NCI-H187 treated with DMSO at 0.1 percent for 48 hours (cell line): ENCODE results near the gene SUSD3.
A peak's percentile ranks its signal among the peaks of the same experiment; 100 is the strongest.
"Not testable (repeated sequence)": the region's sequence is repeated elsewhere in the genome, so short reads cannot be mapped to it uniquely, and the experiment has no call there.

Source experiments
- DNase-seq: peaks from one replicate; lab custom pipeline; 2025; lab: John Stamatoyannopoulos, UW

The SUSD3 gene

DNA sequence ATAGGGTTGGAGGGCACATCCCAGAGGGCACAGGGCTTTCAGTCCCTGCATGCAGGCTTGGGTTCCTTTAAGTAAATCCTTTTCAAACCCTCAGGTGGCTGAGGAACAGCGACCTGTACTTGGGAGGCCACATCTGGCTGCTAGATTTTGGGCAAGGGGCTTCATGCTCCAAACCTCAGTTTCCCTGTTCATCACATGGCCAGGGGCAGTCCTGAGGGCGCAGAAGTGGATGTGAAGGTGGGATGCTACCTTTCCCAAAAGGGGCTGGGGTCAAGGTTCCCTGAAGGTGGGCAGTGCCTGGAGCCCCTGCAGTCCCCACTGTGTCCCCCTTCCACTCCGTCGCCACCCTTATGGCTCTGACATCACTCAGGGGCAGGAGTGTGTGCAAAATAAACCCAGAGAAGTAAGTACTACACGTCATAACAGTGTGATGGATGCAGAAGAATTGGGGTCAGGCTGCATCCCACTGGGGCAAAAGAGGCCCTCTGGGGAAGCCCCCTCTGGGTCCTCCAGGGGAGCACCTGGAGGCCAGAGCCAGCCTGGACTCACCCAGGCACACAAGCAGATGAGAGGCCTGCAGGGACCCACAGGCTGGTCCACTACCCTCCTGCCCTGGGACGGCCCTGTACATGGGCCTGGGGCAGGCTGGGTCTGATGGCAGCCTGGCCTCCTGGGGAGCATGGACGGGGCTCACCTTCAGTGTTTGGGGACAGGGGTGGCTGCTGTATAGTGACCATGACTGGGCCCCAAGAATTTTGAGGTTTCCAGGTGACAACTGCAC is 35.6 kb downstream of the SUSD3 start:
- no peak for DNase-seq

DNA sequence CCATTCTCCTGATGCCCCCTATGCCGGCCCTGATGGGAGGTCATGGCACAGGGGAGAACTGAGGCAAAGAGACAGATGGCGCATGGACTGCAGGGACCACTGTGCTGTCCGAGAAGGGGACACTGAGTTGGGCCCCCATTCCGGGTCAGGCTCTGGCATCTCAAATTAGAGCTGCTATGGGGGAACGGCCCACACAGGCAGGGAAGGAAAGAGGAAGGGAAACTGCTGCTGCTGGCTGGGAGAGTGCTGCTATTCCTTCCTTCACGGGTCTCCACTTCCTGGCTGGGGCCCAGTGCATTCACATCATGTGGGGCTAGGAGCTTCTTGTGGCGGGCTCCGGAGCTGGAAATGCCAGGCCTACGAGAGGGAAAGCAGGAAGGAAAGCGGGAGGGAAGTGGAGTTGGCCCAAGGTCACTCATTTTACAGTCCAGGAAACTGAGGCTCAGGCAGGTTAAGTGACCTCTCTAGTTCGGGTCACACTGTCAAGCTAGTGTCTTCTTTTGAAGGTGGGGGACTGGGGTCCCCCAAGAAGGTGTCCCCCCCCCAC is 36.2 kb downstream of the SUSD3 start:
- DNase-seq: no peak

DNA sequence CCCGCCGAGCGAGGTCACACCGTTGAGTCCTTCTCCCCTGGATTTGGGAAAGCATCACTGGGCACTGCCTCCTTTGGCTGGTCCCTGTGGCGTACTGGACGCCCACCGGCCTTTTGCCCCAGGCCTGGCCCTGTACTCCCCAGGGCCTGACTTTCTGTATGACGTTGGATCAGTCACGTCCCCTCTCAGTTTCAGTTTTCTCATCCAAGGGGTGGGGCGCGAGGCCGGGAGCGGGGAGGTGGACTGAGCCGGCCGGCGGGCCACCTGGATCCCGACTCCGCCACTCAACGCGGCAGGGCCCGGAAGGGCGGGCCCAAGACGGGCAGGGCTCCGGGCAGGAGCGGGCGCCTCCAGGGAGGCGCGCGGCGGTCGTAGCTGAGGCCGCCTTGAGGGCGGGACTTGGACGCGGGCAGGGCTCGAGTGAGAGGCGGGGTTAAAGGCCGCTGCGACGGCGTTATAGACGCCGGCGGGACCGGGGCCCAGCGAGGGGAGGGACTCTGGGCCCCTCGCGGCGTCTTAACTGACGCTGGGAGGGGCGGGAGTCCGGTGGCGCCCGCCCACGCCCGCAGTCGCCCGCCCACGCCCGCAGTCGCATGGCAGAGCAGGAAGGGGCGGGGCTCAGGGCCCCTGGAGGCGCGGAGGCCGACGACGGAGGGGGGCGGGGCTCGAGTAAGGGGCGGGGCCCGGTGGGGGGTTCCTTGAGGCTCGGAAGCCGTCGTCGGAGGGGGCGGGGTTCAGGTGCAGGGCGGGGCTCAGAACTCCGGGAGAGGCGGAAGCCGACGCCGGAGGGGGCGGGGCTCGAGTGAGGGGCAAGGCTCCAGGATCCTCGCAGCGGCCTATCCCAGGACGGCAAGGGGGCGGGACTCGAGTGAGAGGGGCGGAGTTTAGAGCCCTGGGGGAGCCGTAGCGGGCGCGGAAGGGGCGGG is 37.0 kb downstream of the SUSD3 start:
- peak; percentile 83 for DNase-seq

DNA sequence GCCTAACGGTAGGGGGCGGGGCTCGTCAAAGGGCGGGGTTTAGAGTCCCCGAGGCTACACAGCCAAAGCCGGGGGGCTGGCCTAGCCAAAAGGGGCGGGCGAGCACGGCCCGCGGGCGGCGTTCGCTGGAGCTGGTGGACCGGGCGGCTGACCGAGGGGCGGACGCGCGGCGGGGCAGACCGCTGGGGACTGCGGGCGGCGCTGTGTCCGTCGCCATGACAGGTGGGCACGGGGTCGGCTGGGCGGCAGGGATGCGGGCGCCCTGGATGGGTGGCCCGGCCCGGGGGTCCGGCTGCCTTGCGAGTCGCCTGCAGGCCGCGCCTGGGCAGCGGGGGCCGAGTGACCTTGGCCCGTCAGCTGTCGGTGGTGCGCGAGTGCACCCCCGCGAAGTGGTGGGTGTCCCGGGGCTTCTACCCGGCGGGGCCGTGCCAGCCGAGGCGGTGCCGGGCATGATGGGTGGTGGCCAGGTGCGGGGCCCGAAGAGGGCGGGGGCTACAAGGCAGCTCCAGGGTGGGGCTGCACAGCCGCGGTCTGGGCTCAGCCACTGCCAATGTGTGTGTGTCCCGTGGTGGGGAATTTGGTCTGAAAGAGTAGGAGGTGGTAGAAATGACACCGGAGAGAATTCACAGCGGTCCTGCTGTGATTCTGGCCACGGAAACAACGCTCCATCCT is 37.8 kb downstream of the SUSD3 start, which contains the start of gene CARD19:
TSS of gene CARD19 (plus strand) at position 87 of the 672 bp plus-strand sequence. CDS start at position 216, 129 bp downstream.
- no peak for DNase-seq

DNA sequence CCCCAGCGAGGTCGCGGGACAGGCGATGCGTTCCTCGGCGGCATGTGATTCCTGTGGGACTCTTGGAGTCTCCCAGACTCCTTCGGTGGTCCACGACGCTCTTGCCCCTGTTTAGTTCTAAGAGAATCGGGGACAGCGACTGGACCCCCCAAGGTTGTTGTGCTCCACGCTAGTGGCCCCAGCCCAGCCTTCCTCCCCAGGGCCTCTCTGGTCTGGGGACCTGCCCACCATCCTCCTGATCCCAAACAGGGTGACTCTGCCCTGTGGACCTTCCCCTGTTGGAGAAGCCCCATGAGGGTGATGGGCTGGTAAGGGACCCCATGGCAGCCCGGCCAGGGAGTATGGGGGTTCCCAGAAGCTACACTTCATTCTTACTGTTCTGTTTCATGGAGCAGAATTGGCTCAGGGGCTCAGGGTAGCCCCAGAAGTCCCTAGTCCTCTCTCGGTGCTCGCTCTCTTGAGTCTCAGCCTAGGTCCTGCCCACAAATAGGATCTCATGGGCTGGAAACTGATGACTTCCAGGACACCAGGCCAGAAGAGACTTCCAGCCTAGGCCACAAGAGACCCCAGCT is 38.4 kb downstream of the SUSD3 start:
- no peak for DNase-seq

DNA sequence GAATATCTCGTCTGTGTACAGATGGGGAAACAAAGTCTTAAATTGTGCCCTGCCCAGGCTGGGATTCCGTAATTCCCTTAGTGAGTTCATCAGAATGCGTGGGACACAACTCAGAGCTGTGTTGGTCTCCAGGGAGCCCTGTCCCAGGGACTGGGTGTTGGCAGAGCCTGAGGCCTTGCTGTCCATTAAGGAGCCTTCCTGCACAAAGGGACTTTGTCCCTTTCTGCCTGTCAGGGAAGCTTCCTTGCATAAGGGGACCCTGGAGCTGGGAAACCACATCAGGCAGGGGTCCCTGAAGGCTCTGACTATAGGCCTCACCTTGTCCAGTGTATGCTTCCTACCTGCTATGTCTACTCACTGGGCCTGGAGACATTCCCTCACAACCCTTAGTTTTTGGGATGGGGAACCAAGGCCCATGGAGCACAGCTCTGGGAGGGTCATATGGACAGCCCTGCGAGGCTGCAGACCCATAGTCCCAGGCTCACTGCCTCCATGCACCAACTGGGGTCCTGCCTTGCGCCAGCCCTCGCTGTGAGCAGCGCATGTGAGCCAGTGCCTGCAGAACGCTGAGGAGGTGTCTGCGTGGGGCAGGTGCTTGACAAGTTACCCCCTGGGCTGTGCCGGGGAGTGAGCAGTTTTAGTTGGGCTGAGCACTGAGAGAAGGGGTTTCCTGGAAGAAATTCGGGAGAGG is 39.2 kb downstream of the SUSD3 start:
- no peak for DNase-seq

DNA sequence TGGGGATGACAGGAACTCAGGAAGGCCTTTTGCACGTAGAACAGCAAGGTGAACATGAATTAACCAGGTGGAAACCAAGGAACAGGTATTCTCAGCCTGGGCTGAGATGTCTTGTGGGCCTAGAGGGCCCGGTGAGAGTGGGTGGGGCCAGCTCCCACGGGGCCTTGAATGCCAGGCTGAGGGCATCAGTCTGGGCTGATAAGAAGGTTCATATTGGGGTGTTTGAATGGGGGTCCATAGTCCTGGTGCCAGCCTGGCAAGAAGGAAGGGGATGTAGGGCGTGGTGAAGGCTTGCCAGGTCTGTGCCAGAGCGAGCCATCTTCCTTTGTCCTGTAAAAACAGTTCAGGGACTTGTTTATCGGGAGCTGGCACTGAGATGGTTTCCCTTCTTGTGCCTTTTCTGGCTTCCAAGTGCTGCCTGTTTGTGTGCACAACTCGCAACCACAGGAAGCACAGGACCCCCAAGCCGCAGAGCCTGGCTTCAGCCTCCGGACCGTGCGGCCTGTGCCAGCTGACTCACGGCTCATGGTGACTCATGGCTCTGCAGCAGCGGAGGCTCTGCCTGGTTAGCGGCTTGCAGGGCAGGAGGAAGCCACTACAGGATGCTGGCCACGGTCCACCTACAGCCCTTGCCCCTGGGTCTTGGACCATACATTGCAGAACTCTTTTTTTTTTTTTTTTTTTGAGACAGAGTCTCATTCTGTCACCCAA is 39.9 kb downstream of the SUSD3 start:
- no peak for DNase-seq

DNA sequence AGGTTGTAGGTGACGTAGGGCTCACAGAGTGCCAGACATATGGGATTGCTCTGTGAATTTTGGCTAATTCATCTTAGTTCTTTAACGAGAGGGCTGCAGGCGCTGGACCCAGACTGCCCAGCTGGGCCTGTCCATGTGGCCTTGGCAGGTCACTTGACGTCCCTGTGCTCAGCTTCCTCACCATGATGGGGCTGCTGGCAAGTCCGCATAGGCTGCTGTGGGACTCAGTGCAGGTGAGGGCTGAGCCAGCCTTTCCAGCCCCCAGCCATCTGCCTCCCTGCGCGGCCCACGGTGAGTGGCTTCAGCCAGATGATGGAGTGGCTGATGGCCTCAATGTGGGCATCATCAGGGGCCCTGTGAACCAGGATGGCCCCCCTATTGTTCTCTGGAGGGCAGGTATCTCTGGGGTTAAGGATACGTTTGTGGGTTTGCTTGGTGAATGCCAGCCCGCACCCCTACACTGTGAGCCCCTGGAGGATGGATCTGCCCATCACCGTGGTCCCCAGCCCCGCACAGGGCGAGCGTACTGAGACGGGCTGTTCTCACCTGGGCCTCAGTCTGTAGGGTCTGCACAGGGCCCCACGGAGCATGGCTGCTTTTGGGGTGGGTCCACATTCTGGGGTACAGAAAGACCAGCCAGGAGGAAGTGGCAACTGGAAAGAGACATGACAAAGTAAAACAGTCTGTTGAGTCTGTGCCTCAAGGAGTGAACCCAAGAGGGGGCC is 41.2 kb downstream of the SUSD3 start:
- no peak for DNase-seq

DNA sequence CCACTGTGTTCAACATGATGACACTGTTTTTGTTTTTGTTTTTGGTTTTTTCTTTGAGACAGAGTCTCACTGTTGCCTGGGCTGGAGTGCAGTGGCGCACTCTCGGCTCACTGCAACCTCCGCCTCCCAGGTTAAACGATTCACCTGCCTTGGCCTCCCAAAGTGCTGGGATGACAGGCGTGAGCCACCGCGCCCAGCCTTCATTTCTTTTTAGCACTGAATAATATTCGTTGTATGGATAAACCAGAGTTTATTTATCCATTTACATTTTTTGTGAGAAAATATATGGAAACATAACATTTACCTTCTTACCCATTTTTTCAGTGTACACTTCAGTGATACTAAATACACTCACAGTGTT is 41.8 kb downstream of the SUSD3 start:
- DNase-seq: no peak

DNA sequence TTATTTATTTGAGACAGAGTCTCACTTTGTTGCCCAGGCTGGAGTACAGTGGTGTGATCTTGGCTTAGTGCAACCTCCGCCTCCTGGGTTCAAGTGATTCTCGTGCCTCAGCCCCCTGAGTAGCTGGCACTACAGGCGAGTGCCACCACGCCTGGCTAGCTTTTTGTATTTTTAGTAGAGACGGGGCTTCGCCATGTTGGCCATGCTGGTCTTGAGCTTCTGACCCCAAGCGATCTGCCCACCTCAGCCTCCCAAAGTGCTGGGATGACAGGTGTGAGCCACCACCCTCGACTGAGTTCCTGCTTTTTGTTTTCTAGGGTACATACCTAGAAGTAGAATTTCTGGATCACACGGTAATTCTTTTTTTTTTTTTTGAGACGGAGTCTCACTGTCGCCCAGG is 42.6 kb downstream of the SUSD3 start:
- not testable (repeated sequence) for DNase-seq

DNA sequence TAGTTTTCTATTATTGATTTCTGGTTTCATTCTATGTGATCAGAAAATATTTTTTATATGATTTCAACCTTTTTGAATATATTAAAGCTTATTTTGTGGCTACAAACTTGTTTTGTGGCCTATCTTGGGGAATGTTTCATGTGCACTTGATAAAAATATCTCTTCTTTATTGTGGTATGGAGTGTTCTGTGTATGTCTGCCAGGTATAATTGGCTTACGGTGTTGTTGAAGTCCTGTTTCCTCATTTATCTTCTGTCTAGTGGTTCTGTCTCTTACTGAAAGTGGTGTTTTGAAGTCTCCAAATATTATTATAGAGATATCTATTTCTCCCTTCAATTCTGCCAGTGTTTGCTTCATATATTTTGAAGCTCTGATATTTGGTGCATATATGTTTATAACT is 47.1 kb downstream of the SUSD3 start:
- no peak for DNase-seq

DNA sequence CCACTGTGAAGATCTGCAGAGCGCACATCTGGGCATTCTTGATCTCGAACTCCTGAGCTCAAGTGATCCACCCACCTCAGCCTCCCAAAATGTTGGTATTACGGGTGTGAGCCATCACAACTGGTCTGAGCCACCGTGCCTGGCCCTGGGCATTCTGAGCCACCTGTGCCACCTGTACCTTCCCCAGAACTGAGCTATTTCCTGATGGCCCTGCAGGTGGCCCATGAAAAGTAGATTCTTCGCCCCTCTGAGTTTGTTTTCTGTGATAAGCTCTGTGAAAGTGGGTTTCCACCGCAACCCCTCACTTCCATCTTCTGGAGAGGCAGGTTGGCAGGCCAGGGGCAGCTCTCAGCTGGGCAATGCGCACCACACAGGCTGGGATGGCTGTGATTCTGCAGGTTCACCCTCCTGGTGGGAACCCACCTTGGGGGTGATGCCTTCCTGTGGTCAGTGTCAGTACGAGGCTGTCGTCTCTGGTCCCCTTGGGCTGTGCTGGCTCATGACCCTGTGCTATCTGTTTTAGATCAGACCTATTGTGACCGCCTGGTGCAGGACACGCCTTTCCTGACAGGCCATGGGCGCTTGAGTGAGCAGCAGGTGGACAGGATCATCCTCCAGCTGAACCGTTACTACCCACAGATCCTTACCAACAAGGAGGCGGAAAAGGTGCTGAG is 48.8 kb downstream of the SUSD3 start:
- no peak for DNase-seq

DNA sequence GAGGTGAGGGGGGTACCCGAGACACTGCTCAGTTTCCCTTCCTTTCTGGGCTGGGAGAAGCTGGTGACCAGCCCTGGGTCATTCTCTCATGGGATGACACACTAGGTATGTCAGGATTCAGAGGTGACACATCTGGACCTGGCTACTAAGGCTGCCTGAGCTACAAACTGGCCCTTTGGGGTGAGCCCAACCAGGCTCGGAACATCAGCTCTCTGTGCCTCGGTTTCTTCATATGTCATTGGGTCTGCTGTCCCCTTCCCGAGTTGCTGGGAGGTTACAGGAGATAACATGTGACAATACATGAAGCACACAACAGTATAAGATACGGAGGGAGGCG is 49.3 kb downstream of the SUSD3 start:
- DNase-seq: no peak

DNA sequence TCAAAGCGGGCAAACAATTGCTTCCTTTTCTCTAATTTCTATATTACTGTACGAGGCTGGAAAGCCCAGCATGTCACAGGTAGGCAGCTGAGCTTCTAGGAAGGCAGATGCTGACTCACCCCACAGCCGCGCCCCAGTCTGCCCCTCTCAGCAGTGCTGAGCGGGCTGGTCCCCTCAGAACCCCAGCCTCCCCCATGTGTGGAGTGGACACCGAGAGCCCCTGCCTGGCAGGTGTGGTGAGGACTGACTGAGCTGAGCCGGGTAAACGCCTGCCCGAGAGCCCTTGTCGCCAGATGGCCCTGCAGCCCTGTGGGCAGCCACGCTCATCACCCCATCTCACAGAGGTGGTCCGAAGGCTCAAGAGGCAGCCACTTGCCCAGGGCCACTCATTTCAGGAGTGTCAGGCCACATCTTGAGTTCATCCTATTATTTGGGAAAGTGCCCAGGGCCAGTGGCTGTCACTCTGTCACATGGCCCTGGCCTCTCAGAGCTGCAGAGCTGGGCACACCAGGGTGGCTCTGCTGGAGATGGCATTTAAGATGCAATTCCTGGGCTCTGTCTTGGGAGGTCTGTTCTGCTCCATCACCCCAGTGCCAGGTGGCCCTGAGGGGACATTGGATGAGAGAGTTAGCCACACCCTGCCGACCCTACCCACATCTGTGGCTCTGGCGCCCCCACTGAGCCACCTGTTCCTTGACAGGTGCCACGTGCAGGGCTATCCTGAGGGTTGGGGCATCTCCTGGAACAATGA is 50.0 kb downstream of the SUSD3 start:
- DNase-seq: no peak

DNA sequence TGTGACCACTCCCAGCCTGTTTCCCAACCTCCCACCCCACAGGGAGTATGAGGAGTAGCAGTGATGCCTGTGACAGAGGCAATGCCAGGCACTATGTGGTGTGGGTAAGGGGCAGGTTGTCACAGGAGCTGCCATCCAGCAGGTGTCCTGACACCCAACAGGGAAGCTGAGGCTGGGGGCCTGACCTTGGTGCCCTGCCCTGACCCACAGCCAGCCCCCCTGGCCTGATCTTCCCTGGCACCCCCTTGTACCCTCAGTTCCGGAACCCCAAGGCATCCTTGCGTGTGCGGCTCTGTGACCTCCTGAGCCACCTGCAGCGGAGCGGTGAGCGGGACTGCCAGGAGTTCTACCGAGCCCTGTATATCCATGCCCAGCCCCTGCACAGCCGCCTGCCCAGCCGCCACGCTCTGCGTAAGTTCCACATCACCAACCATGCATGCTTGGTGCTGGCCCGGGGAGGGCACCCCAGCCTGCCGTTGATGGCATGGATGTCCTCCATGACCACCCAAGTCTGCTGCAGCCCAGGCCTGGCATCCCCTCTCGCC is 51.9 kb downstream of the SUSD3 start:
- DNase-seq: no peak

DNA sequence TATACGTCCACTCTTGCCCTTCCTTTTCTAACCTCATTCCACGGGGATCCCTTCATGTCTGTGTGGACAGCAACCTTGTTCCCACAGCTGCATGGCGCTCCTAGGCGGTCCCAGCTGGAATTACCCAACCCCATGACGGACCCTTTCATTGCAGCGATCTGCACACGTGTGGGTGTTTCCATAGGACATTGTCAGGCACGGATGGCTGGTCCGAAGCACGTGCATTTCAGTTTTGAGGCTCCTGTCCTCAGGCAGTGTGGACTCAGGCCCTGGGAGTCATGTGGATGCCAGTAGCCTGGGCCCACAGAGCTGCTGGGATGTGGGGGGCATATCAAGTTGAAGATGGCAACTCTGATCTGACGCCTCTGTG is 52.5 kb downstream of the SUSD3 start:
- no peak for DNase-seq

DNA sequence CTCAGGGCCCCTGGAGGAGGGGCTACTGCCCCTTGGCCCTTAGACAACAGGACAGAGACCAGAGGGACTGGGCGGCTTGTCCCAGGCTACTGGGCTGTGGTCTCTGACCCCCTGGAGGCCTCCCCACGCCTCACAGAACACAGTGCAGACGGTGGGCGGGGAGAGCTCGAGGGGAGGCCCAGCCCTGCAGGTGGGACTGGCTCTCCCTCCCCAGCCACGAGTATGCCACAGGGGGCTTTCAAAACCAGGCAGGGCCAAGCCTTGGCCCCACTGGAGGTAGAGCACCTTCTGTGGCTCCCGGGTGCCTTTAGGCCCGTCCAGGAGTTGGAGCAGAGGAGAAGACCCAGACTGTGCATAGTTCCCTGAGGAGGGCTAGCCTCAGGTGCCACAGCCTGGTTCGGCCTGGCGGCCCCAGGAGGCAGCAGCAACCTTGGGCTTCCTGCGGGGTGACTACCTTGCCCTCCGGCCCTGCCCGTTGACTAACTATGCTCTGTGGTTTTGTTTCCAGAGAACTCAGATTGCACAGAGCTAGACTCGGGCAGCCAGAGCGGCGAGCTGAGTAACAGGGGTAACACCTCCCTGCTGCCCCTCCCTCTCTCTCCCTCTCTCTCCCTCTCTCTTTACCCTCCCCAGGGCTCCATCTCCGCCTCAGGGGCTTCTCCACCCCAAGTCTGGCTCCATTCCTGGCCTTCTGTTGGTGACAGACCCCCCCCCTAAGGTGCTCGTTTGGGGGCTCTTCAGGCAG is 53.0 kb downstream of the SUSD3 start:
- no peak for DNase-seq
